GM20431 (cell line): ENCODE results near the gene ATRNL1.
"Not testable (repeated sequence)": the region's sequence is repeated elsewhere in the genome, so short reads cannot be mapped to it uniquely, and the experiment has no call there.

Experiments
- in situ Hi-C: fragments of 300-500 bp; cut with MseI, MboI; formaldehyde crosslinking; loops from one replicate; pipeline ENCODE4 v1.15.0; 2020; ENCODE audit warnings: low sequenced_read_pairs; ENCODE audit not compliant: unreplicated experiment

ATRNL1 gene

DNA sequence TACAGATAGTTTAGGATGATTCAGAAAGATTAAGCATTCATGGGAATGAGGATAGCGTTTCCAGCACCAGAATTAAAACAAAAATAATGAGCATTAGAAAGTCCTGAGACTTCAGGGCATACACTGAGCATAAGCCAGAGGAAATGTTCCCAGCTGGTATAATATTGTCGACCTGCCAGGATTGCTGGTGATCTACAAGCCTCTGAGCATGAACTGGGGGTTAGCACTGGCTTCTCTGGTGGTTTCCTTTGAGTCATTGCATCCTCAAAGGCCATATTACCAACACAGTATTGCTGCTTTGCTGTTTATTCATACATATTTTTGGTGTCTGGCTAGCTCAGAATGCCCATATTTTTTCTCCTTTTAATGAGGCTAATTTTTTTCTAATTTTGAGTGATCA lies 10.7 kb upstream of the ATRNL1 start:
- in situ Hi-C loops, result no loop called here

- in situ Hi-C loops, result no loop called here
Observed at GRCh38 chr10:115084277-115084850, 8.8 kb upstream of the ATRNL1 start.

GRCh38 chr10:115091161-115091560 lies 2.0 kb upstream of the ATRNL1 start:
- in situ Hi-C loops, result no loop called here

DNA sequence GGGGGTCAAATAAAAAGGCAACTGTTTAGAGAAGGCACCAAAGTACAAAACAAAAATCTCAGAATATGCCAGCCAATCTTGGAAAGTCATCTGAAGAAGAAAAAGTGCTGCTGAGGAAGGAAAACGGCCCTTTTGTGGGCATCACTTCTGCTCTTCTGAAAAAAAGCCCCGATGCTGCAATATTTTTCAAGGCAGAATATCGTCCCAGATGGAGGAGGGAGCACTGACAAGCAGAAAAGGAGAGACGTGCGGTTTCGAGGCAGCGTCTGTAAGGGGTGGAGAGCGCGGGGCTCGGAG lies 959 bp upstream of the ATRNL1 start:
- in situ Hi-C loops, result no loop called here

GRCh38 chr10:115092555-115093285 lies 445 bp upstream of the ATRNL1 start:
- in situ Hi-C loops, result no loop called here

DNA sequence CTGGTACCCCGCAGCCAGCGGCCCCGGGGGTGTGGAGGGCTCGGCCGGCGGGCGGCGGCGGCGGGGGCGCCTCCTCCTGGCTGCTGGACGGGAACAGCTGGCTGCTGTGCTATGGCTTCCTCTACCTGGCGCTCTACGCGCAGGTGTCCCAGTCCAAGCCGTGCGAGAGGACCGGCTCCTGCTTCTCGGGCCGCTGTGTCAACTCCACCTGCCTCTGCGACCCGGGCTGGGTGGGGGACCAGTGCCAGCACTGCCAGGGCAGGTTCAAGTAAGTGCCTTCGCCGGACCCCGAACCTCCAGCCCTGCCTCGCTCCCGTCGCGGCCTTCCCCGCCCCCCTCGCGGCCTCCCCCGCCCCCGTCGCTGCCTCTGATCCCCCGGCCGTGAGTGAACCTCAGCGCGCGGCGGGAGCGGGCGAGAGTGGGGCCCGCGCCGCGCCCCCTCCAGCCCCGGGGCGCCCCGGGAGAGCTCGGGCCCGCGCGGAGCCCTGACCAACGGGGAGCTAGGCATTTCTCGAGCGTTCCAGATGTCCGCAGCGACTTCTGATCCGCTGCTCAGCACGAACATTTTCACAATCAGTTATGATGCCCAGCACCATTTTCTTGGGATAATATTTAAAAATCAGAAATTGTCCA lies 727 bp downstream of the ATRNL1 start:
- in situ Hi-C loops, result no loop called here

DNA sequence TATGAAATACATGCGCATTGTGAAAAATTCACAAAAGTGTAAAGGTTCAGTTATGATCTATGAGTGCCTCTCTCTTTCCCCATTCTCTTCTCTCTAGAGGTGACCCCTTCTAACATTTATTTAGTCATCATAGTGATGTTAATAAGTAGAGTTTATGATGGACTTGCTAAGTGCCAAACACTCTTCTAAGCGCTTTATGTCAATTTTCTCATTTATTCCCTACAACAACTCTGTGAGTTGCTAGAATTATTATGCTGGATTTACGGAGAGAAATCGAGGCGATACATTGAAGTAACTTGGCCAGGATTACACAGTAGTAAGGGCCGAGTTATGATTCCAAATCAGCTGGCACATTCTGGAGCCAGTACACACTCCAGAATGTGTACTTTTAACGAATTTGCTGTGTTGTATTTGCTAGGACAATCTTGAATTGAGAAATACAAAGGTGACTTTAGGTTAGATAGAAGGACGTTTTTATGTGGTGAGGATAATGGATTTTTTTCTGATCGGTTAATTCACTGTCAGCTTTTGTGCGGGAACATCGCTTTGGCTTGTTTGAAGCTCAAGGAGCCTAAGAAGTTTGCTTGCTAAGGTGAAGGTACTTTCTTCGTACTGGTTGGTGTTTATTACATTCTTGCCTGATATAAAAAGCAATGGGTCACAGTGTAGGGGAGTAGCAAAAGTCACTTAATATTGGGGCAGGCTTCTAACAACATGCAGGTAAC lies 1.4 kb downstream of the ATRNL1 start:
- in situ Hi-C loops, result no loop called here

- in situ Hi-C loops, result no loop called here
Observed at GRCh38 chr10:115095758-115096157, 2.6 kb downstream of the ATRNL1 start.

GRCh38 chr10:115103700-115104099 lies 10.5 kb downstream of the ATRNL1 start:
- in situ Hi-C loops, result no loop called here

GRCh38 chr10:115105411-115105810 lies 12.2 kb downstream of the ATRNL1 start:
- in situ Hi-C loops, result not testable (repeated sequence)

DNA sequence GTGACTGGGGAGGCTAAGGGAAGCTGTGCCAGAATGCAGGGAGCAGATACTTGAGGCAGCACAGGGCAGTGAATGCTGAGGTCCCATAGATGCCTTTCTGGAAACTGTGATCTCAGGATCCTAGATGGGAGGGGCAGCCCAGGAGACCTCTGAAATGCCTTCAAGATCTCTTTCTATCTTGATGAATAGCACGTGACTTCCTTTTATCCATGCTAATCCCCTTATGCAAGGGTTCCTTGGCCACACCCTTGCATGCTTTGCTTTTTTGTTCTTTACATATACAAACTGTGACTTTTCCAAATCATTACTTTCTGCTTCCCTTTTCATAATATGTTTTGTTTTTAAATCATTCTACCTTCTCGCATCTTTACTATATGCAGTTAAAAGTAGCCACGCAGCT lies 14.7 kb downstream of the ATRNL1 start:
- in situ Hi-C loops, result no loop called here

GRCh38 chr10:115117301-115117700 lies 24.1 kb downstream of the ATRNL1 start:
- in situ Hi-C loops, result no loop called here

GRCh38 chr10:115118346-115118745 lies 25.2 kb downstream of the ATRNL1 start:
- in situ Hi-C loops, result no loop called here

DNA sequence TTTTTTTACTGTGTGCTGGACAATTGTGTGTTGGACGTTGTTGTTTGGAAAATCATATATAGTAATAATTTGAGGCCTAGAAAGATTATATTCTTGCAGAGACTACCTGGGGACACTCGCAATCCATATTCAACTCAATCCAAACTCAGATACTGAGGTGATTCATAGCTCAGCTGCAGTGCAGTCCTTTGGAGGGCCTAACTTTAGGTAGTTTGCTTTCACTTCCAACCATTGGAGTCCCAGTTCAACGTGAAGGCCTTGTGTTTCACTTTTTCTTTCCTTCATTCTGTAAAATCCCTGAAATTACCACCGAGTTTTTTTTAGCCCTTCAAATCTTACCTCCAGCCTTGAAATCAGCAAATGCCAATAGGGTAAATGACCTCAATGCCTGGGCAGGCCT lies 32.3 kb downstream of the ATRNL1 start:
- in situ Hi-C loops, result loop anchor here (10.0 kb wide), 1 partner anchor 251 kb away; no protein-coding TSS in a partner anchor

DNA sequence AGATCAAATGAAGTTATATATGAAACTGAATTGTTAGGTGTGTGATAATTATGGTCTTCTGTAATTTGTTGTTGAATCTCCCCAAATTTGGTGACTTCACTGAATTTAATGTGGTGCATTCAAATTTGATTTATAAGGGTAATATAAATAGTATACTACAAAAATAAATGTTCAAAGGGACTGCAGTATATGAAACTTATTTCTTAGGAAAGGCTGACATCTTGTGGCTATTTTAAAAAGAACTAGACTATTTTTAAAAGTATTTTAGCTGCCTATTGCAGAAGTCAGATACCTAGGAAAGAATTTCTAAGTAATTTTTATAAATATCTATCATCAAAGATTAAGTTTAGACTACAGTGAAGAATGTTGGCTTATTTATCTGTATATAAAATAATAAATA lies 36.6 kb downstream of the ATRNL1 start:
- in situ Hi-C loops, result loop anchor here (10.0 kb wide), 1 partner anchor 255 kb away; no protein-coding TSS in a partner anchor

GRCh38 chr10:115136616-115137015 lies 43.5 kb downstream of the ATRNL1 start:
- in situ Hi-C loops, result no loop called here

- in situ Hi-C loops, result no loop called here
Observed at GRCh38 chr10:115141254-115141653, 48.1 kb downstream of the ATRNL1 start.

DNA sequence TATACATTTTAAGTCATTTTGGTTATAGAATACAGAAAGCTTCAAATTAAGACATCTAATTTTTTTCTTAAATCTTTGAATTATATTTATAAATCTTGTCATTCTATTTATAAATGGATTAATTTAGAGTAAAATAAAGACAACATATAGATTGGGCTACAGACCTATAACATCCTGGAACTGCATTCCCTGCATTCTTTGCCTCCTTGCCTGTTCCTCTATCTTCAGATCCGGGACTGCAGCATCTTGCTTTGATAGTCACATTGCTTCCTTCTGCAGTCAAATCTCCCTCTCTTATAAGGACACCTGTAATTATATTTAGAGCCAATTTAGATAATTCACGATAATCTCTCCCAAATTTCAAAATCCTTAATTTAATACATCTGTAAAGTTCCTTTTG lies 64.2 kb downstream of the ATRNL1 start:
- in situ Hi-C loops, result loop anchor here (25.0 kb wide), 1 partner anchor 255 kb away; no protein-coding TSS in a partner anchor

GRCh38 chr10:115163129-115163528 lies 70.0 kb downstream of the ATRNL1 start:
- in situ Hi-C loops, result loop anchor here (25.0 kb wide), 1 partner anchor 249 kb away; no protein-coding TSS in a partner anchor

- in situ Hi-C loops, result loop anchor here (25.0 kb wide), 1 partner anchor 248 kb away; no protein-coding TSS in a partner anchor
Observed at GRCh38 chr10:115164220-115164619, 71.1 kb downstream of the ATRNL1 start.

GRCh38 chr10:115167751-115168150 lies 74.6 kb downstream of the ATRNL1 start:
- in situ Hi-C loops, result loop anchor here (25.0 kb wide), 1 partner anchor 245 kb away; no protein-coding TSS in a partner anchor
